Epithelial cell of proximal tubule (primary cell): Measurements from ENCODE around the gene CCDC188. TPM values are rescaled to one million over a fixed set of nuclear protein-coding genes. Genes with fewer than 3 reads are reported as not detected.

Experiments
- DNase-seq: peaks from one replicate; pipeline ENCODE4 v3.0.0-alpha.2; 2011; ENCODE audit warnings: low read depth
- H3K4me3 ChIP-seq: 2 replicates; pipeline ENCODE4 v1.5.1; 2011; ENCODE audit warnings: low read depth, mild to moderate bottlenecking, low read length
- total RNA-seq: library from RNA; depleted of rRNA; stranded (reverse); fragments of >200 nt; gene quantifications from 2 replicates; pipeline ENCODE4 v1.2.3, GENCODE V29; 2015
- TF ChIP-seq, protein P1 (sequence below): conservative IDR thresholded peaks from 2 replicates; pipeline ENCODE4 v1.5.1; 2012; ENCODE audit warnings: low read depth, mild to moderate bottlenecking, low read length

The CCDC188 gene
- total RNA-seq, 1 donor from 2014 or later = not detected

DNA sequence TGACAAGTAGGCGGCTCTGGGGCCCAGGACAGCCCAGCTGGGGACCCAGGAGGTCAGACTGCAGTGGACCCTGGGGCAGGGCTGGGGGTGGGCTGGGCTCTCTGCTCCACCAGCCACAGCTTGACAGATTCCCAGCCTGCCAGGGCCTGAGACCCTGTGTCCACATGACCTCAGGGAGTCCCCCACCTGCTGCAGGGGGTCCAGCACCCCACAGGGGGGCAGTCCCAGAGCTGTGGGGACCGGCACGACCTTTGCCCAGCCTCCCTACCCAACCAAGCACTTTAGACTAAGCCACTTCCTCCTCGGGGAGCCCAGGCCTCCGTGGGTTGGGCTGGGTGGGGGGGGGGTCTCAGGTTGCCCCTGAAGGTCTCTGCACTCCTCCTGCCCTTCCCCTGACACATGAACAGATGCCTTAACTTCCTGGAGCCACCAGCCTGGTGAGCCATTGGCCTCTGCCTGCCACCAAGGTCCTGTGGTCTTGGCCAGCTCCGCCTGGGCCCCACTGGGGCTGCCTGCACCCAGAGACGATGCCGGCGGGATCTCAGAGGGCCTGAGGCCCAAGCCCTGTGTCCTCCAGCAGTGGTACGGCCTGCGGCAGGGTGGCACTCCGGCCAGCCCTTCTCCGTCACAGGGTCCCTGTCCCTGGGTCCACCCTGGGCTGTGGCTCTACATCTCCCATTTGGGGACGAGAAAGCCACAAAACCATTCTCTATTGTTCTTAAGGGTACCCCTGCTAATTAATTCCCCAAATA, 3.4 kb downstream of the CCDC188 start:
- no peak for DNase-seq
- no peak overlapping the region for H3K4me3 ChIP-seq

DNA sequence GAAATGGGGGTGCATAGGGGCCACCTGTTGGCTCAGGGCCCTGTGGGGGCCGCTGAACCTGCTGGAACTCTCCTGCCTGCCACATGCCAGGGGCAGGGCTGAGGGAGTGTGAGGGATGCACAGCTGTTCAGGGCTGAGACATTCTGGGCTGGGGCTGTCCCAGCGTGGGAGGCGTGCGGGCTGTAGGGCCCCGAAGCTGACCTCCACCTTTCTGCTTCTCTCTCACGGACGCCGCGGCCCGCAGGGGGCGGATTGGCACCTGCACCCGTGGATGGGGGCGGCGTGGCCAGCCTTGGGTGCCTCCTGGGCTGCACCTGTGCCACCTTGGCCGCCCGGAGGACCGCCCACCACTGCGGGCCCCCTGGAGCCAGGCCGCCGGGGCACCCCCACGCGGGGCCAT, 4.1 kb downstream of the CCDC188 start:
- H3K4me3 ChIP-seq = no peak overlapping the region
- no peak for DNase-seq
- TF ChIP-seq, protein P1, sequence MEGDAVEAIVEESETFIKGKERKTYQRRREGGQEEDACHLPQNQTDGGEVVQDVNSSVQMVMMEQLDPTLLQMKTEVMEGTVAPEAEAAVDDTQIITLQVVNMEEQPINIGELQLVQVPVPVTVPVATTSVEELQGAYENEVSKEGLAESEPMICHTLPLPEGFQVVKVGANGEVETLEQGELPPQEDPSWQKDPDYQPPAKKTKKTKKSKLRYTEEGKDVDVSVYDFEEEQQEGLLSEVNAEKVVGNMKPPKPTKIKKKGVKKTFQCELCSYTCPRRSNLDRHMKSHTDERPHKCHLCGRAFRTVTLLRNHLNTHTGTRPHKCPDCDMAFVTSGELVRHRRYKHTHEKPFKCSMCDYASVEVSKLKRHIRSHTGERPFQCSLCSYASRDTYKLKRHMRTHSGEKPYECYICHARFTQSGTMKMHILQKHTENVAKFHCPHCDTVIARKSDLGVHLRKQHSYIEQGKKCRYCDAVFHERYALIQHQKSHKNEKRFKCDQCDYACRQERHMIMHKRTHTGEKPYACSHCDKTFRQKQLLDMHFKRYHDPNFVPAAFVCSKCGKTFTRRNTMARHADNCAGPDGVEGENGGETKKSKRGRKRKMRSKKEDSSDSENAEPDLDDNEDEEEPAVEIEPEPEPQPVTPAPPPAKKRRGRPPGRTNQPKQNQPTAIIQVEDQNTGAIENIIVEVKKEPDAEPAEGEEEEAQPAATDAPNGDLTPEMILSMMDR = no peak

More for the DNA sequence above, 3.4 kb downstream of the CCDC188 start:
- TF ChIP-seq, protein P1 = no peak

DNA sequence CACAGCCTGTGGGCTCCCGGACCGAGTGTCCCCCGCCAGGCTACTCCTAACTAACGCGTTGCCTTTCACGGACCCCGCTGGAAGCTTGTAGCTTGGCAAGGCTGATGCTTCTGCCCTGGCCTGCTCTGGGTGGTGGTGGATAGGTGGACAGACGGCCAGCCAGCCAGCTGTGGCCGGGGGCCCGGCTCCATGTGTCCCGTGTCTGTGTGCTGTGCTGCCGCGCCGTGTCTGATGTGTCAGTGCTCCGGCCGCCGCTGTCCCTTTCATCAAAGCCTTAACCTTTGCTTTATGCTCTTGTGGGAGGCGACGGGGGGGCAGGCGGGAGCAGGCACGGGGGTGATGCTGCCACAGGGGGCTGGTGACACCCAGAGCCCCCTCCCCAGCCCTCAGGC, 5.0 kb downstream of the CCDC188 start:
- no peak for DNase-seq
- no peak overlapping the region for H3K4me3 ChIP-seq
- TF ChIP-seq, protein P1 = no peak

DNA sequence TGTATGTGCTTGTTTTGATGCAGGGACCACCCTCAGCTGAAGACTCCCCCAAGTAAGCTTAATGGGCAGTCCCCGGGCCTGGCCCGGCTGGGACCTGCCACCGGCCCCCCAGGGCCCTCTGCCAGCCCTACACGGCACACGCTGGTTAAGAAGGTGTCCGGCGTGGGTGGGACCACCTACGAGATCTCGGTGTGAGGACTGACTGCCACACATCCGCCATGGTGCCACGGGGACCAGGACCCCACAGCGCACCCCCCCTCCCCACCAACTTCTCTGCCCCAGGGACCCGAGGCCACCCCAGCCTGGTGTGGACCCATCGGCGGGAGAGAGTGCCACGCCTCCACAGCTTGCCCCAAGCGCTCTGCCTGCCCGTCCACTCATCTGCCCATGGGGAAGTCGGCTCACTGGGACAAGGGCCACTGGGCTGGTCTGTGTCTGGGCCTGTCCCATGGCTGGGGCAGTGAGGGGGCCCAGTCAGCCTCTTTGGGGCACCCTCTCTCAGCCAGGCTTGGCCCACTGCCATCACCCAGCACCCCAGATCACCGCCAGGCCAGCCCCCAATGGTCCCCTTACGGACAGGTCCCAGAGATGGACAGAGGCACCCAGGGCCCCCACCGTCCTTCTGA, 5.5 kb downstream of the CCDC188 start:
- no peak for DNase-seq
- TF ChIP-seq, protein P1 = no peak
- H3K4me3 ChIP-seq = no peak overlapping the region

DNA sequence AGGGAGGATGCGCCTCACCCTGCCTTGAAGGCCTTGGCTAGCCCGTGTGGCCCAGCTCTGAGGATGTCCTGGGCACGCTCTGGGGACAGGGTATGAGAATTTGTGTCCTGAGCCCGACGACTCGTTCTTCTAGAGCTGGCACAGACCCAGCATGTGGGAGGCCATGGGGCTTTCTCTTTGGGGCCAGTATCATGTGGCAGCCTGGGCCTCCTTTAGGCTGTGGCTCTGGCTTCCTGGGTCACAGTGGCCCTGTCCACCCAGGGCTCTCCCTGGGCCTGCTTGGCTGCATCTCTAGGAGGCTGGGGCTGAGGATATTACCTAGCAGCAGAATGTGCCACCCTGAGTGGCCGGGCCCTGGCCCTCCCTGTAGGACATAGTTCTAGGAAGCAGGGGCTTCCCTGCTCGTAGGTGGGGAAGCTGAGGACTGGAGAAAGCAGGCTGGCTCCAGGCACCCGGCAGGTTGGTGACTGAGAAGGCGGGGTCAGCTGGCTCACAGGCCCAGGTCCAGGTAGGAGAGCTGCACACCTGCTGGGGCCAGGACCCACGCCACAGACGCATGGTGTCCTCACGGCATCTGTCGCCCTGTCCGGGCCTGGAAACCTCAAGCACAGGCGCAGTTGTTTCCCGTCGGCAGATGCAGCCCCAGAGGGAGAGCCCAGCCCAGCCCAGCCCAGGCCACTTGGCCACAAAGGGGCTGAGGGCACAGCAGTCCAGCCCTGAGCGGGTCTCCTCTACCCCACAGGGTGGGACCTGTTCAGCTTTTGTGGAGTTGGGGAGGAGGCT, 6.8 kb downstream of the CCDC188 start:
- H3K4me3 ChIP-seq = no peak overlapping the region
- TF ChIP-seq, protein P1 = no peak
- DNase-seq = no peak

DNA sequence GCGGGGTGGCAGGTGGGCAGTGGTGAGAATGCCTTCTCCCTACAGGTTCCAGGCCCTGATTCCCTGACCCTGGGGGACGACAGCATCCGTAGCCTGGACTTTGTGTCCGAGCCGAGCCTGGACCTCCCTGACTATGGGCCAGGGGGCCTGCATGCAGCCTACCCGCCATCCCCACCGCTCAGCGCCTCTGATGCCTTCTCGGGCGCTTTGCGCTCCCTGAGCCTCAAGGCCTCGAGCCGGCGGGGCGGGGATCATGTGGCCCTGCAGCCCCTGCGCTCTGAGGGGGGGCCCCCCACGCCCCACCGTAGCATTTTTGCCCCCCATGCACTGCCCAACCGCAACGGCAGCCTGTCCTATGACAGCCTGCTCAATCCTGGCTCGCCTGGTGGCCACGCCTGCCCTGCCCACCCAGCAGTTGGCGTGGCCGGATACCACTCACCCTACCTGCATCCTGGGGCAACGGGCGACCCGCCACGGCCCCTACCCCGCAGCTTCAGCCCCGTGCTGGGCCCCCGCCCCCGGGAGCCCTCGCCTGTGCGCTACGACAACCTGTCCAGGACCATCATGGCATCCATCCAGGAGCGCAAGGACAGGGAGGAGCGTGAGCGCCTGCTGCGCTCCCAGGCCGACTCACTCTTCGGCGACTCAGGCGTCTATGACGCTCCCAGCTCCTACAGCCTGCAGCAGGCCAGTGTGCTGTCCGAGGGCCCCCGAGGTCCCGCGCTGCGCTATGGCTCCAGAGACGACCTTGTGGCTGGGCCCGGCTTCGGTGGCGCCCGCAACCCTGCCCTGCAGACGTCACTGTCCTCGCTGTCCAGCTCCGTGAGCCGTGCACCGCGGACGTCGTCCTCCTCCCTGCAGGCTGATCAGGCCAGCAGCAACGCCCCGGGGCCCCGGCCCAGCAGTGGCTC, 7.9 kb downstream of the CCDC188 start:
- TF ChIP-seq, protein P1 = no peak
- no peak overlapping the region for H3K4me3 ChIP-seq
- DNase-seq = no peak
